OCI-LY1 (cell line): ENCODE measurements around the gene NRIP1.

Source experiments
- H2AFZ ChIP-seq: fragments of 200-600 bp; sonication (generic), shearing (Covaris generic); 2 replicates; pipeline ENCODE4 v1.6.0; 2014; ENCODE audit warnings: antibody characterized with exemption, mild to moderate bottlenecking, low read length
- H3F3A ChIP-seq: fragments of 200-600 bp; sonication (generic), shearing (Covaris generic); 2 replicates; pipeline ENCODE4 v1.6.0; 2014; ENCODE audit warnings: mild to moderate bottlenecking, antibody characterized with exemption, low read length, moderate library complexity; ENCODE audit not compliant: insufficient read depth
- H3K27ac ChIP-seq: fragments of 200-600 bp; sonication (generic); 2 replicates; pipeline ENCODE4 v1.5.1; 2014; ENCODE audit warnings: low read length, mixed run types, mild to moderate bottlenecking, low read depth; ENCODE audit not compliant: poor library complexity, severe bottlenecking
- H3K27me3 ChIP-seq: fragments of 200-600 bp; sonication (generic); 2 replicates; pipeline ENCODE4 v1.6.0; 2014; ENCODE audit warnings: antibody characterized with exemption, mild to moderate bottlenecking, low read length, moderate library complexity; ENCODE audit not compliant: insufficient read depth
- H3K36me3 ChIP-seq: fragments of 200-600 bp; sonication (generic); 2 replicates; pipeline ENCODE4 v1.6.1; 2014; ENCODE audit warnings: mild to moderate bottlenecking, antibody characterized with exemption, low read length, moderate library complexity, mixed read lengths; ENCODE audit not compliant: insufficient read depth
- H3K4me1 ChIP-seq: fragments of 200-600 bp; sonication (generic); 2 replicates; pipeline ENCODE4 v1.5.1; 2014; ENCODE audit warnings: mild to moderate bottlenecking, low read length, moderate library complexity; ENCODE audit not compliant: insufficient read depth, severe bottlenecking
- H3K4me2 ChIP-seq: fragments of 200-600 bp; sonication (generic), shearing (Covaris generic); 2 replicates; pipeline ENCODE4 v1.6.1; 2014; ENCODE audit warnings: low read length
- H3K4me3 ChIP-seq: fragments of 200-600 bp; sonication (generic); 2 replicates; pipeline ENCODE4 v1.5.1; 2014; ENCODE audit warnings: low read length, low read depth, mild to moderate bottlenecking, mixed read lengths; ENCODE audit not compliant: poor library complexity, severe bottlenecking
- H3K79me2 ChIP-seq: fragments of 200-600 bp; shearing (Covaris generic); 2 replicates; pipeline ENCODE4 v1.6.1; 2016; ENCODE audit warnings: mixed run types, low read length, mixed read lengths; ENCODE audit not compliant: insufficient read depth
- H3K9ac ChIP-seq: fragments of 200-600 bp; sonication (generic), shearing (Covaris generic); 2 replicates; pipeline ENCODE4 v1.6.1; 2014; ENCODE audit warnings: mild to moderate bottlenecking, low read length, mixed read lengths
- H3K9me2 ChIP-seq: fragments of 200-600 bp; sonication (generic), shearing (Covaris generic); 2 replicates; pipeline ENCODE4 v1.6.1; 2014; ENCODE audit warnings: low read depth, mild to moderate bottlenecking, low read length, mixed read lengths
- H3K9me3 ChIP-seq: fragments of 200-600 bp; shearing (Covaris generic); 2 replicates; pipeline ENCODE4 v1.6.1; 2014; ENCODE audit warnings: low read length, mixed read lengths
- H4K20me1 ChIP-seq: fragments of 200-600 bp; sonication (generic), shearing (Covaris generic); 2 replicates; pipeline ENCODE4 v1.6.0; 2016; ENCODE audit warnings: mild to moderate bottlenecking, low read length; ENCODE audit not compliant: insufficient read depth
- CTCF ChIP-seq: fragments of 200-600 bp; sonication (generic), shearing (Covaris generic); IDR thresholded peaks from 2 replicates; pipeline ENCODE4 v1.5.1; 2017; ENCODE audit warnings: mild to moderate bottlenecking, antibody characterized with exemption, low read length, moderate library complexity, mixed read lengths
- EZH2 ChIP-seq: fragments of 200-600 bp; sonication (generic), shearing (Covaris generic); IDR thresholded peaks from 2 replicates; pipeline ENCODE4 v1.8.0; 2017; ENCODE audit warnings: borderline replicate concordance, mixed run types, mild to moderate bottlenecking, antibody characterized with exemption, low read length, moderate library complexity, mixed read lengths

NRIP1 gene

GRCh38 chr21:14975136-14975919, 89.5 kb downstream of the NRIP1 start:
- Histone ChIP-seq H3K79me2 (no peaks in the 10 kb centered on the region), H3K36me3 (no peaks in the 10 kb centered on the region), H3K9ac (no peak overlapping the region), H4K20me1 (no peaks in the 10 kb centered on the region; the same call in 1 of the 2 replicates), H3K4me2 (no peak overlapping the region), H3K9me2 (no peaks in the 10 kb centered on the region), H3K27ac (no peak overlapping the region), H3F3A (no peaks in the 10 kb centered on the region), H2AFZ (no peak overlapping the region), H3K27me3 (no peaks in the 10 kb centered on the region), H3K4me3 (no peak overlapping the region), H3K4me1 (no peaks in the 10 kb centered on the region), H3K9me3 (no peaks in the 10 kb centered on the region)
- TF ChIP-seq CTCF, result no peak
- no peak for TF ChIP-seq EZH2

GRCh38 chr21:14972678-14973077, 92.1 kb downstream of the NRIP1 start:
- Histone ChIP-seq H3K27me3 (no peaks in the 10 kb centered on the region), H3K9me2 (no peaks in the 10 kb centered on the region), H2AFZ (no peak overlapping the region), H3K4me2 (no peak overlapping the region), H3K79me2 (no peaks in the 10 kb centered on the region), H3F3A (no peaks in the 10 kb centered on the region), H4K20me1 (no peaks in the 10 kb centered on the region), H3K4me1 (no peaks in the 10 kb centered on the region), H3K36me3 (no peaks in the 10 kb centered on the region), H3K4me3 (no peak overlapping the region), H3K9ac (no peak overlapping the region), H3K27ac (no peak overlapping the region), H3K9me3 (no peaks in the 10 kb centered on the region)
- TF ChIP-seq EZH2 (no peak), CTCF (no peak)

GRCh38 chr21:14968821-14969220, 96.0 kb downstream of the NRIP1 start:
- H3K9me2 ChIP-seq, result no peaks in the 10 kb centered on the region
- no peak for TF ChIP-seq EZH2
- TF ChIP-seq CTCF, result no peak
- H3K9ac ChIP-seq, result no peak overlapping the region
- no peaks in the 10 kb centered on the region for H3K27me3 ChIP-seq
- H3K4me1 ChIP-seq, result no peaks in the 10 kb centered on the region
- H3K4me3 ChIP-seq, result no peak overlapping the region
- H2AFZ ChIP-seq, result no peak overlapping the region
- H4K20me1 ChIP-seq, result no peaks in the 10 kb centered on the region
- H3K79me2 ChIP-seq, result no peaks in the 10 kb centered on the region
- no peaks in the 10 kb centered on the region for H3F3A ChIP-seq
- H3K27ac ChIP-seq, result no peak overlapping the region
- H3K36me3 ChIP-seq, result no peaks in the 10 kb centered on the region
- no peak overlapping the region for H3K4me2 ChIP-seq
- H3K9me3 ChIP-seq, result no peaks in the 10 kb centered on the region
